GM19043 (cell line): ENCODE measurements around the gene TLE3.

Experiments
- ATAC-seq: cut with Tn5 transposase; IDR thresholded peaks from one replicate; pipeline ENCODE4 v1.9.1; 2021; ENCODE audit warnings: low read depth; ENCODE audit not compliant: unreplicated experiment

TLE3 gene

DNA sequence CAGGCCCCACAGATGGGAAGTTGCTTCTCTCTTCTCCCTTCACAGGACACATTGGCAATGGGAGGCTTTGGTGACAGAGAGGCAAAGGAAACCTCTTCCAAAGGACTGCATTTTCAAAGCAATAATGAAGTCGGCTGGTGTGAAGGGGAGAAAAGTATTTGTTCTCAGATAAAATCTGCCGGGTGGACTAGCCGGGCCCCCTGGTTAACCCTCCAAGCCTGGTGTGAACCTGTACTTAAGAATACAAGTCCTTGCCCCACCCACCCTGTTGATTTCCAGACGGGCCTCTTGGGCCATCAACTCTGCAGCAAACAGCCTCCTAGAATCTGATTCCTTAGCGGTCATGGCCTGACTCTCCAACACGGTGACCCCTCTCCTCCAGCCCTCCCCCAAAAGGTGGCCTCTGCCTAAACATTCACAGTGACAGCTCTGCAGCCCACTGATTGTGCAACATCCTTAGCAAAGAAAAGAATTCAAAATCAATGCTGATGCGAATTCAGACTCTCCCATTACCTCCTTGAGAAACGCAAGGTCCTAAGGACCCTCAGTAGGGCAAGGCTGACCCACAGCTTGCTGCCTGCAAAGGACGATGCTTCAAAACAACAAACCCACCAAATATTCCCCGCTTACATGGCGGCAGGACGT lies 9.9 kb downstream of the TLE3 start:
- no peak for ATAC-seq

DNA sequence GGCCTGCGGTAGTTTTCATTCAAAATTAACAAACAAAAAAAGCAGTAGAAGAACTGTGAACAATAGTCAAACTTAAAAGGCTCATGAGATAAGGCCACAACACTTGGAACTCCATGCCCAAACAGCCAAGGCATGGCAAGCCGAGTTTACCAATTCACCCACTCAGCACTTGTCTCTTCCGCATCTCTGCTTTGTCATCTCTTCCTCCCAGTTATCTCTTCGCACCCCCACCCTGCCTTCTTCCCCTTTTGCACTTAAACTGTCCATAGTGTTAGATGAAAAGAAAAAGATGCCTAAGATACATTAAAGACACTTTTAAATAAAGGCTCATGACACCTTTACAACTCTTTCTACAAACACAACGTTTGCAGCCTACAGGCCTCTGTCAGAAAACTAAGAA lies 11.1 kb downstream of the TLE3 start:
- no peak for ATAC-seq

DNA sequence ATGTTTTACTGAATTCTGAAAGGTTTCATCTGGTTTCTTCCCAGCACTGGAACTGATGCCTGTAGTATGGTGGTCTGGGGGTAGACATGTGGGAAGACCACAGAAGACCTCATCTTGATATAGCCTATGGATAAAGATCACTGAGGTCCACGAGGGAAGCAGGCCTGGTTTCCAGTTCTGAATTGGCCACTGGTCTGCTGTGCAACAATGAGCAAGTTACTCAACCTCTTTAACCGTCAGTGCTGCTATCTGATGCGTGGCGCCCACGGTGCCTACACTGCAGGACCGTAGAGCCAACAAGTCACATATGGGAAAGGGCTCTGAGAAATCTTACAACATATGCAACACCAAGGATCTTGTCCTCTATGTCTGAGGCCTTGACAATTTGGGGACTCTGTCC lies 13.3 kb downstream of the TLE3 start:
- no peak for ATAC-seq

DNA sequence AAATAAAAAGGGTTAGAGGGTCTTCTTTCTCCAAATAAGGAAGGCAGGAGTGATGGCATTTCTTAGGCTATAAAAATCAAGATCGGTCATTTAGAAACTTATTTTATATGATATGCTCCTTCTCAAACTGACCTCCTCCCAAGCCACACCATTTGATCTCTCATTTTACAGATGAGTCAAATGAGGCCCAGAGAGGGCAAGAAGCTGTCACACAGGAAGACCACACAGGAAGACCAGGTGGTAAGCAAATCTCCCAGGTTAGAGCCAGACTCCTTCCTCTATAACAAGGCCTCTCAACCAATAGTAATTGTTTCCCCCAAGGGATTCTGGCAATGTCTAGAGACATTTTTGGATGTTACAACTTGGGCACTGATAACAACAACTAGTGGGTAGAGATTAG lies 13.8 kb downstream of the TLE3 start:
- no peak for ATAC-seq

DNA sequence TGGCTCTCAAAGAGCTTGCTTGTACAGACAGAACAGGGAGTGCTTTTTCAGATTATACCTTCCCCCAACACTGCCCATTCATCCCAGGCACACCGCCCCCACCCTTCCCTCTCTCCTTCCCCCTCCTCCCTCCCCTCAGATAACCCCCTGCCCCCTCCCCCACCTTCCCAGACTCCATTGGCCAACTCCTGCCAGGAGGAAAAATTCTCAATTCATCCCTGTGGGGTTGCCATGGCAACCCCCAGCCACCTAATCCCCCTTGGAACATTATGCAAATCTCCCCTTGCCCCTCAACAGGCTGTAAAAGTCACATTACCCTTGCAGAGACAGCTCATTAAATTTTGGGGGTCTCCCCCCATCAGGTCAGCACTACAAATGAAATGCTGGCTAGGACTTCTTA lies 14.3 kb downstream of the TLE3 start:
- ATAC-seq: no peak

DNA sequence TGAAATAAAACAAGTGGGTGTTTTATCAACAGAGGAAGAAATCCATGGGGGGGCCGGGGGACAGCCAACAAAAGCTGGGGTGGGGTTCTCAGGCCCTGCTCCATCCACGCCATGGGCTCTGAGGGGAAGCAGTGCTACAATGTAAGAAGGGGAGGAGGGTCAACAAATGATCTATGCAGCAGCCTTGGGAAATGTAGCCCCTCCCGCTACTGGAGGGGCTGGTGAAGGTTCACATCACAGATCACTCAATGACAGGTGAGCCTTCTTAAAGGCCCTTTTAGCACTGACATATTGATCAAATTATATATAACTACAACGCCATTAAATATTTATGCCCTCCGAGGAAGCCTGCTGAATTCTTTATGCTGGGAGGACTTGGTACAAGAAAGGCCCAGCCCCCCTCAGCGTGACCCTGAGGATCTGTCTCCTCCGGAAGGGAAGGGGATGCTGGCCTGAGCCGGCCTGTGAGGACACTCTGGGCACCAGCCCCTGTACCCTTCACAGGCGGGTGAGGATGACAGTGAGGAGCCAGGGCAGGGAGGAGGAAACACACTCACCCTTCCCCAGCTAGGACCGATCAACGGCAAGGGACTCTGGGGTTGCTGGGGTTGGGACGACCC lies 15.3 kb downstream of the TLE3 start:
- no peak for ATAC-seq

DNA sequence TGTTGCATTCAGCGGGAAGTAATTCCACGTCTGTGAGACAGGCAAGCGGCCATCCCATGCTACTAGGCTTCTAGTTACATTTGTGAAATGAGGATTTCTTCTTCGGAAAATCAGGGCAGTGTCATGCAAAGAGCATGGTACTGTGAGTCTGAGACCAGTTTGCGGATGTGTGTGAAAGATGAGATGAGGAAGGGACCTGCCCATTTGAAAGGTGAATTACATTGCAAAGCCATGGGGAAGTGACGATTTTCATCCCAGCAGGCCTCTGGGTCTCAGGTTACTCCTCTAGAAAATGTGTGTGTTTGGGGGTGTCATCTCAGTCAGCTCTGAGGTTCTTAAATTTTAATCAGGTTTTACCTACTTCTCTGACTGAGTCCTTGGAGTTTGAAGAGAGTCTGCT lies 16.1 kb downstream of the TLE3 start:
- ATAC-seq: no peak

DNA sequence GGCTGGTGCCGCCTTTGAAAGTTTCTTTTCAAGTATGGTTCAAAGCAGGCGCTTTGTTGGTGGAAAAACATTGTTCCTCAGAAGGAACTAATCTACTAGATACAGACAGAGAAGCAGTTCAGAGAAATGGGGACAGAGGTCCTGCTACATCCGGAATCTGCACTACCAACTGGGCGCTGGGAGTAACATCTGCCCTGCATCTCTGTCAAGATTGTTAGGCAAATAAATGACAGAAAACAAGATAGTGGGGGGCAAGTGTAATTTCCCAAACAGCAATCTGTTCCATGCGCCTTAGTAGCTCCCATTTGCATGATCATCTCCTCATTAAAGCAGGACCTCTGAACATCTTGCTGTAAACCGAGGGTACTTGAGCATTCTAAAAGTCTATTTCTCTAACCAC lies 17.4 kb downstream of the TLE3 start:
- no peak for ATAC-seq

DNA sequence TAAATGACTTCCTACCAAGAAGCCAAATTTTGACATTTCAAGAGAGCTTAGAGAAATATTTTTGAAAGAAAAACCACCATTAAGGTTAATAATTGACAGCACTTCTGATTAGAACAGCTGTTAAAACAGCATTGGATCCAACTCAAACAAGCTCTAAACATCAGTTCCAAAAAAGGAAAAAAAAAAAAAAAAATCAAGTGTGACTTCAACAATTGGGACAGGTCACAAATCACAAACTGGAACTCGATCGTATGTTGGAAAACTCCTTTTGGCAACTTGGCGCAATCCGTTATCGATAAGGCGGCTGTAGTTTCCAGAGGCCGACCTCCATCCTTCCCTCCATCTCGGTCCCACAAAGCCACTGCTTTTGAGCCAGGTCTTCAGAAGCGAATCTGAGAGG lies 17.8 kb downstream of the TLE3 start:
- no peak for ATAC-seq

DNA sequence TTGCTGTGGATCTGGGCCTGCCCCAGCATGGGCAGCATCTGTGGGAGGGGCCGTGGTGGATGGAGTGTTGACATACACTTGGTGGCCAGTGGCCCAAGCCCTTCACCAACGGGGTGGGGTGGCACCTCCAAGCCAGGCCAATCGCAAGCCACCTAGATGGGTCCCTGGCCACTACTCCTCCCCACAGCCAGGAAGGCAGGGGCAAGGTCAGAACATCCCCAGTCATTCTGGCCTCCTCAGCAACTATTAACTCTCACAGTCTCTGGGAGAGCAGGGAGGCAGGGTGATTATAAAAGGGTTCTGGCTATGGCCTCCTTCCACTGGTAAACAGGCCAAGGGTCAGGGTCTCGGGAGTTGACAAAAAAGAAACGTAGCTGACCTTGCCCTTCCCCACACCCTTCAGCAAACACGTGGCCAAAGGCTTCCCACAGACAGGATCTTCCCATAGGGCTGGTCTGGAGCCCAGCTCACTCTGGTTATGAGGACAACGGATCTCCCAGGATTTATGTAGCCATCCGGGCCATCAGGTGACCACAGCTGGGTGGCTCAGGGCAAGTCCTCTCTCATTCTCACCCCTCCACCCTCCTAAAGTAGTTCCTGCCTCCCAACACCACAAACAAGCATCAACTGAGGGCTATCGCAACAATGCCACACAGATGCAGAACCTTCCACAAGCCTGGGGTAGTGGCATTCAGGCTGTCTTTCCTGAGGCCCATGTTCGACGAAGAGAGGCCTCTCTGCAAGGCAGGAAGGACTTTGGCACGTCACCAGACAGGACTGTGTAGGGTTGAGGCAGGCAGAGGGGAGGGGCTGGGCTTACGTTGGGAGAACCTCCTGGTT lies 18.9 kb downstream of the TLE3 start:
- ATAC-seq: no peak

DNA sequence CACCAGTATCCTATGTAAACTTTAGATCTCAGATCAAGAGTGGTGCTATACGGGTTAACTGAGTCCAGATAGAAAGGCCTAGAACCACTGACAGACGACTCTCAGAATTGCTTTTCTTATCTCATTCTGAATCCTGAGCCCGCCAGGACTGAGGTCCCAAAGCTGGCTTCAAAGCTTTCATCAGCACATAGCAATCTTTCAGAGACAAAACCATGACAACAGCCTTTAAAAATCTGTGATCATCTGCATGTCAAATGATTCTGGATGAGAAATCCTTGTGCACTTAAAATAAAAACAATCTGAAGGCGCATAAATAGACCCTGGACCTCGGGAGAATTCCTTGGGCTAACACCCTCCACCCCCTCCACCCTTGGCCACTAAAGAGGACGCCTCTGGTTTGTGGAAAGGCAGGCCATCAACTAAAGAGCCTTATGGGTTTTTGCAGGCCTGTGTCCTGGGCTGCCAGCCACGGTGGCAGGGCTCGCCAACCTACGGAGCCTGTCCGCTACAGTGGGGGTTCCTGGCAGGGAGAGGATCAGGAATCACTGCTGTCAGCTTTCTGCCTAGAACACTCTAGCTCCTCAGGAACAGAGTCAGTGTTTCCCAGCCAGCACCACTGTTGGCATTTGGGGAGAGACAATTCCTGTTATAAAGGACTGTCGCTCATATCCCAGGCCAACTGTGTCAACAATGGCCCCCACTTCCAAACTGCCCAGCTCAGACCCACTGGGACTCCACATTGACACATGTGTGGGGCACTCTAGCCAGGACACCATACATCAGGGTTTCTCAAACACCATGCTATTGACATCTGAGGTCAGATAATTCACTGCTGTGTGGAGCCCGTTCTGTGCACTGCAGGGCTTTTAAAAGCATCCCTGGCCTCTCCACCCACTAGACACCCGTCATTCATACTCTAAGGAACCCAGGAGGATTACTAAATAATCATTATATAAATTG lies 20.2 kb downstream of the TLE3 start:
- no peak for ATAC-seq

DNA sequence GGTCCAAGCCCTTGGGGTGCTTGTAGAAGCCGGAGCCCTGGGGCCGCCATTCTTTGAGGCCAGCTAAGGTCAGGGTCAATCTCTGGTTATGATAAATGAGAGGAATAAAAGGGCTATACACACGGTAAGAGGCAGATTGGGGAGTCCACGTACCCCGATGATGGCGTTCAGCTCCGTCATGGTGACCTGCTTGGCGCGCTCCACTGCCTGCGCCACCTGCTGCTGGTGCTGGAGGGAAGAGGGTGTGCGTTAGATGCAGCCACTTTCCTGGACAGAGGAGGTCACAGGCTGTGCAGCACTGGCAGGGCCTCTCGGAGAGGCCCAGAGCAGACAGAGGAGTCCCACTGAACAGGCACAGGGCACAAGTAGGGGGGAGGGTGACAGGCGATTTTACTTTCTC lies 23.3 kb downstream of the TLE3 start:
- no peak for ATAC-seq

DNA sequence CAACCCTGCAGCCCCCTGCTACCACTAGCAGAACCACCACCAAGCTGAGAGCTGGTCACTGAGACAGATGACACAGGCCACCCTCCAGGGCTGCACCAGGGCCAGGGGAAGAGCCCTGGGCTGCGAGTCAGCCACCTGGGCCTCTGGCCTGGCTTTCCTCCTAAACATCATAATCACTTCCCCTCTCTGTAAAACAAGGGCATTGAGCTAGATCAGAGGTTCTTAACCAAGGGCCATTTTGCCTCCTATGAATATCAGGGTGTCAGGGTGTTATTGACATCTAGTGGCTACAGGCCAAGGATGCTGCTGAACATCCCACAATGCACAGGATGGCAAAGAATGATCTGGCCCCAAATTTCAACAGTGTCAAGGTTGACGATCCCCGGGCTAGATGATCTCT lies 25.2 kb downstream of the TLE3 start:
- no peak for ATAC-seq

DNA sequence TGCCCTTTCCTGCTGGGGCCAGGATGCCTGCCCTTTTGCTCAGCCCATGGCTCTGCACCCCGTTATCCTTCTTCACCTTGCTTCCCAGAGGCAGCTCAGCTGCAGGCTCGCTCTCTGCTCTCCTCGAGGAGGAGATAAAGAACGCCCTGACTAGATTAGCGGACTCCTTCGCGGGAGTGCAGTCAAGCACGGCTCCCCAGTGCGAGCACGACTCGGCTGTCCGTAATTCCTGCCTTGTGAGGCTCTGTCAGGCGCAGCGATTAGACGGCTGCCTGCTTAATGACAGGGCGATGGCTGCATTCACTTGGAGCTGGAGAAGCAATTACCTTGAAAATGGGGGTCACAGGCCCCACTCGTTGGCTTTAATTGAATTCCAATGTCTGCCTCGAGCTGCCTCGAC lies 25.9 kb downstream of the TLE3 start:
- ATAC-seq: no peak

DNA sequence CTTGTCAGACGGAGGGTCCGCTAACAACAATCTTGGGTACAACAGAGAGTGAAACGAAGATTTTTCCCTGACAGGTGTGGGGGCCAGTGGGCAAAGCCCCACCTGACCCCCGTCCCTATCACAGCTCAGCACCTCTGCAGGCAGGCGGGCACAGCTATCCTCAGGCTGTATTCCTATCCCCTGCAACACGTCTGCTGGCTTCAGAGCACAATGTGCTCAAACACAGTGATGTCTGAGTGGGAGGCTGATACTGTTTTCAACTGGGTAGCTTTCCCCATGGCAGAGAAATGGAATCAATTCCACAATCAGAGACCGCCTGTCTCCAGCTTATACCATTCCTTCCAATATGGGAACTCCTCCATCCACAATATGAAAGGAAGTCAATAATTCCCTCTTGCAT lies 28.0 kb downstream of the TLE3 start:
- ATAC-seq: no peak

DNA sequence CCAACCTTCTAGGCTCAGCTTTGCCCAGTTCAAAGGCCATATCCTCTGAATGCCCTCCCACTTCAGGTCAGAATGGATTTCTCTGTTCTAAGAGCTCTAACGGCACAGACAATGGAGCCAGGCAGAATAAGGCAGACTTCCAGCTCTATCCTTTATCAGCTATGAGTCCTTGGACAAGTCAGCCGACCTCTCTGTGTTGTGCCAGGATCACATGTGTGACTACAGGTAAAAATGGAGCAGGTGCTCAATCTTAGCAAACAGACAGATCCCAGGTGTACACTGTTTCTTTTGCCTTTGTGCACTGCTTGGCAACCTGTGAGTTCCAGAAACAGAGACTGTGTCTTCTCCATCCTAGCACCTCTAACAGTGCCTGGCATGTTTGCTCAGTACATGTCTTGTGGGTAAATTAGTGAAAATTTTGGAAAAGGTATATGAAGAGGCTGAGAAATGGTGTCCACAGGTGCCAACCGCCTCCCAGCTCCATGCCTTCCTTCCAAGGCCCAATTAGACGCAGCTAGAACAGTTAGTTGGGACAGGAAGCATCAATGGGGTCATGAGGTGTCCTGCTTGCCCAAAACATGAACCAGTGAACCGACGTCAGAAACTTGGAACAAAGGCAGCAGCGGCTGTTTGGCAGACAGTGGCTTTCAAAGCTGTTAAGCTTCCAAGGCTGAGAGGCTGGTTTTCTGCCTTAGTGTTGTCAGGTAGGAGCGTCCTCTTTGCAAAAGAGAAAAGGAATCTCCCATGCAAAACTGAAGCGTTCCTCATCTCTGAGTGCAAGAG lies 28.7 kb downstream of the TLE3 start:
- ATAC-seq: no peak

DNA sequence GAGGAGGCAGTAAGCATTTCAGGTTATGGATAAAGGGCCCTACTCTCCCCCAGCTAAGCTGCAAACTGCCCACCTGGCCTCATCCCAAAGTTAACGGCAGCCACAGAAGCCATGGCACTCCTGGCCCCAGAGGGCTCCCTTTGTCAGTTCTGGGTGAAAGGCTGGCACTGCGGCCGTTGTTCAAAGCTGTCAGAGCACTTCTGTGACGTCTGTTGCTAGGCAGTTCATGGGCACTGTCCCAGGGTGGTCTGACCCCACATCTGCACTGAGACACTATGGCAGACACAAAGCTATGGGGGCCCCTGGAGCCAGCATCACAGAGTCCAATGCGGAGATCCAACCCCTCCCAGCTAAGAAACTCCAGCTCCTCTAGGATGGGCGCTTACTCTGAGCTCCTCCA lies 30.0 kb downstream of the TLE3 start:
- no peak for ATAC-seq

DNA sequence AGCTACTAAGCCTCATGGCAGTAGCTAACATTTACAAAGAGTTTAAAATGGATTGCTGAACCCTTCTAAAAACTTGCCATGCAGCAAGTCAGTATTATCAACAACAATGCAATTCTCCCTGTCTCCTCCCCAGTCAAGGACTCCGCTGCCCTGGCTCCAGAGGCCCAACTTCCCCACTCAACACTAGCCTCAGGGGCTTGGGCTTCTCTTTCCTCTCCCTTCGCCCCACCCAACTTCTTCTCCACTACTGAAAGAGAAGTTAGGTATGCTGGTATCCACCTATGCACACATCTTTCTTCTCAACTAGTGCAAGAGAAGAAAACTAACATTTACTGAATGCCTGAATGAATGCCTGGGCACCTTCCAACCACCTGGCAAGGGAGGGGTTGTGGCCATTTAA lies 30.7 kb downstream of the TLE3 start:
- no peak for ATAC-seq

DNA sequence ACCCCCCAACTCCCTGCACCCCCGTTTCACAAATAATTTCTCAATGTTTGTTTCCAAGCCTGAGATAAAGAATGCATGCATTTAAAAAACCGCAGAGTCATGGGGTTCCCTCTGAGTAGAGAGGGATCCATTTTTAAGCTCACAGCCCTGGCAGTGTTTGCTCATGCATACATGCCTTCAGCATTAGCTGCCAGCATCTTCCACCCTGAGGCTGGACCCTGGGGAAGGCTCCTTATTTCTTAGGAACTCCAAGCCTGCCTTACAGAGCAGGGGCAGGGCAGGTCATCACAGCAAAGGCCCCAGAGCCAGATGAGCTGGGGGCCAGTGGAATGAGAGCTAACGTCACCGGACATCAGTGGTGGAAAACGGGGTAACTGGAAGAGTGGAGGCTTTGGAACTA lies 31.3 kb downstream of the TLE3 start:
- no peak for ATAC-seq

DNA sequence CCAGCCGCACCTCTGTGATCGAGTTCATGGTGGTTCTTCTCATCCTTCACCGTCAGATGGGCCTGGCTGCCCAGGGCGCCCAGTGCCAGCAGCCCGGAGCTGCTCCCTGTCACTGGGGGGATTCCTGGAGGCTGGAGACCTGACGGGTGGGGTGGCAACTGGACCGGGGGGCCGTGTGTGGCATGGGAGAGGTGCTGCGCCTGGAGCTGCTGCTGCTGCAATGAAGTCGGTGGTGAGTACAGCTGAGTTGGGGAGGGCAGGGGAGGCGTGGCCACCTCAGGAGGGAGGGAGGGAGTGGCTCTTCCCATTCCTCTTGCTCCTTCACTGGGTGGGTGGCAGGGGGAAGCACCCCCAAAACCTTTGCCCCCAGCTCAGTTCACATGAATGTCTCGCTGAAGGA lies 31.7 kb downstream of the TLE3 start:
- no peak for ATAC-seq
